Erythroblast (primary cell): ENCODE measurements around the gene TEX11.
"Not testable (repeated sequence)": the region's sequence is repeated elsewhere in the genome, so short reads cannot be mapped to it uniquely, and the experiment has no call there.

ENCODE experiments used
- GATA1 ChIP-seq: IDR thresholded peaks from 2 replicates; pipeline ENCODE4 v1.6.1; 2011; ENCODE audit warnings: low read depth, mild to moderate bottlenecking, control low read depth, low read length, moderate library complexity
- POLR2A ChIP-seq: IDR thresholded peaks from 2 replicates; pipeline ENCODE4 v1.6.1; 2011; ENCODE audit warnings: mild to moderate bottlenecking, low read length

- not testable (repeated sequence) for TF ChIP-seq POLR2A, GATA1
Observed at GRCh38 chrX:70647910-70648309, 260.6 kb downstream of the TEX11 start.
